GM18951 (cell line): ENCODE results near the gene TTLL13.
"Not testable (repeated sequence)": the region's sequence is repeated elsewhere in the genome, so short reads cannot be mapped to it uniquely, and the experiment has no call there.

Experiments
- POLR2A ChIP-seq: IDR thresholded peaks from 4 replicates; pipeline ENCODE4 v1.6.1; 2011; ENCODE audit warnings: mild to moderate bottlenecking; ENCODE audit not compliant: insufficient read length, insufficient read depth; ENCODE audit errors: extremely low read depth
- in situ Hi-C: fragments of 300-500 bp; cut with MboI; formaldehyde crosslinking; loops from one replicate; pipeline ENCODE4 v1.12.0; 2022; ENCODE audit warnings: low sequenced_read_pairs, mixed read lengths, inconsistent platforms; ENCODE audit not compliant: unreplicated experiment

Gene TTLL13

GRCh38 chr15:90266485-90266884, 17.1 kb downstream of the TTLL13 start:
- no peak for TF ChIP-seq POLR2A
- in situ Hi-C loops = no loop called here

GRCh38 chr15:90268415-90268814, 19.1 kb downstream of the TTLL13 start:
- no peak for TF ChIP-seq POLR2A
- in situ Hi-C loops = no loop called here

GRCh38 chr15:90270502-90271150, 21.3 kb downstream of the TTLL13 start:
- no peak for TF ChIP-seq POLR2A

GRCh38 chr15:90271459-90272166, 22.3 kb downstream of the TTLL13 start:
- in situ Hi-C loops = no loop called here
- TF ChIP-seq POLR2A = no peak

More at GRCh38 chr15:90270502-90271150, 21.3 kb downstream of the TTLL13 start:
- in situ Hi-C loops = no loop called here

- in situ Hi-C loops = not testable (repeated sequence)
Measured at GRCh38 chr15:90278467-90278866, 29.1 kb downstream of the TTLL13 start.

GRCh38 chr15:90280743-90281142, 31.4 kb downstream of the TTLL13 start:
- in situ Hi-C loops = loop anchor here (10.0 kb wide), 1 partner anchor 116 kb away; no protein-coding TSS in a partner anchor

- in situ Hi-C loops = loop anchor here (10.0 kb wide), 1 partner anchor 117 kb away; no protein-coding TSS in a partner anchor
Measured at GRCh38 chr15:90281637-90282036, 32.3 kb downstream of the TTLL13 start.

GRCh38 chr15:90286678-90287077, 37.3 kb downstream of the TTLL13 start:
- no peak for TF ChIP-seq POLR2A
- in situ Hi-C loops = loop anchor here (10.0 kb wide), 1 partner anchor 122 kb away; no protein-coding TSS in a partner anchor

- in situ Hi-C loops = loop anchor here (10.0 kb wide), 1 partner anchor 122 kb away; no protein-coding TSS in a partner anchor
- no peak for TF ChIP-seq POLR2A
Measured at GRCh38 chr15:90287101-90287500, 37.7 kb downstream of the TTLL13 start.

- no peak for TF ChIP-seq POLR2A
- in situ Hi-C loops = loop anchor here (10.0 kb wide), 1 partner anchor 123 kb away; no protein-coding TSS in a partner anchor
Measured at GRCh38 chr15:90287946-90288345, 38.6 kb downstream of the TTLL13 start.

GRCh38 chr15:90291679-90292356, 42.5 kb downstream of the TTLL13 start:
- no peak for TF ChIP-seq POLR2A
- in situ Hi-C loops = no loop called here

GRCh38 chr15:90293040-90293810, 43.9 kb downstream of the TTLL13 start:
- in situ Hi-C loops = not testable (repeated sequence)

GRCh38 chr15:90294159-90294558, 44.8 kb downstream of the TTLL13 start:
- no peak for TF ChIP-seq POLR2A
- in situ Hi-C loops = no loop called here

- TF ChIP-seq POLR2A = no peak
- in situ Hi-C loops = no loop called here
Measured at GRCh38 chr15:90294601-90295269, 45.4 kb downstream of the TTLL13 start.
